22Rv1 (cell line): ENCODE results near the gene OLFM1.
"Not testable (repeated sequence)": the region's sequence is repeated elsewhere in the genome, so short reads cannot be mapped to it uniquely, and the experiment has no call there.

Experiments used
- H3K27ac ChIP-seq: fragments of 450-650 bp; 2 replicates; pipeline ENCODE4 v1.5.1; 2017
- ZFX ChIP-seq: fragments of 450-650 bp; IDR thresholded peaks from 2 replicates; pipeline ENCODE4 v1.6.1; 2017; ENCODE audit warnings: antibody characterized with exemption, borderline replicate concordance
- TF ChIP-seq, protein P1 (sequence below): fragments of 450-650 bp; IDR thresholded peaks from 2 replicates; pipeline ENCODE4 v1.5.1; 2017; ENCODE audit warnings: mild to moderate bottlenecking

Gene OLFM1

DNA sequence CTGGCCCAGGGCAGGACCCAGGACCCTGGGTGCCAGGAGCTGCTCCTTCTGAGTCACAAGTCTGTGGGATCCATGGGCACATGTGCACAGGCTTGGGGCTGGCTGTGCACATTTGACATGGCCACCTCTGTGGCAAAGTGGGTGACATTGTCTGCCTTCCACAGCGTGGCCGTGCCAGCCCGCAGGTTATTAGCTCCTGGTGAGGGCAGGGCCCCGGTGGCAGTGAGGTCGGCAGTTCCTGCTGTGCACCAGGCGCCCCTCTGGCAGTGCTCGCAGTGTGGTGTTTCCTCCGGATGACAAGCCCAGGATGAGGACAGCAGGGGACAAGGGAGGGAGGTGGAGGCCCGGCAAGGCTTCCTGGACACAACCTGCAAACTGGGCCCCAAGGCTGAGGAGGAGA, 60.5 kb downstream of the OLFM1 start:
- H3K27ac ChIP-seq = no peak overlapping the region
- TF ChIP-seq ZFX = no peak
- TF ChIP-seq, protein P1, sequence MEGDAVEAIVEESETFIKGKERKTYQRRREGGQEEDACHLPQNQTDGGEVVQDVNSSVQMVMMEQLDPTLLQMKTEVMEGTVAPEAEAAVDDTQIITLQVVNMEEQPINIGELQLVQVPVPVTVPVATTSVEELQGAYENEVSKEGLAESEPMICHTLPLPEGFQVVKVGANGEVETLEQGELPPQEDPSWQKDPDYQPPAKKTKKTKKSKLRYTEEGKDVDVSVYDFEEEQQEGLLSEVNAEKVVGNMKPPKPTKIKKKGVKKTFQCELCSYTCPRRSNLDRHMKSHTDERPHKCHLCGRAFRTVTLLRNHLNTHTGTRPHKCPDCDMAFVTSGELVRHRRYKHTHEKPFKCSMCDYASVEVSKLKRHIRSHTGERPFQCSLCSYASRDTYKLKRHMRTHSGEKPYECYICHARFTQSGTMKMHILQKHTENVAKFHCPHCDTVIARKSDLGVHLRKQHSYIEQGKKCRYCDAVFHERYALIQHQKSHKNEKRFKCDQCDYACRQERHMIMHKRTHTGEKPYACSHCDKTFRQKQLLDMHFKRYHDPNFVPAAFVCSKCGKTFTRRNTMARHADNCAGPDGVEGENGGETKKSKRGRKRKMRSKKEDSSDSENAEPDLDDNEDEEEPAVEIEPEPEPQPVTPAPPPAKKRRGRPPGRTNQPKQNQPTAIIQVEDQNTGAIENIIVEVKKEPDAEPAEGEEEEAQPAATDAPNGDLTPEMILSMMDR = no peak

DNA sequence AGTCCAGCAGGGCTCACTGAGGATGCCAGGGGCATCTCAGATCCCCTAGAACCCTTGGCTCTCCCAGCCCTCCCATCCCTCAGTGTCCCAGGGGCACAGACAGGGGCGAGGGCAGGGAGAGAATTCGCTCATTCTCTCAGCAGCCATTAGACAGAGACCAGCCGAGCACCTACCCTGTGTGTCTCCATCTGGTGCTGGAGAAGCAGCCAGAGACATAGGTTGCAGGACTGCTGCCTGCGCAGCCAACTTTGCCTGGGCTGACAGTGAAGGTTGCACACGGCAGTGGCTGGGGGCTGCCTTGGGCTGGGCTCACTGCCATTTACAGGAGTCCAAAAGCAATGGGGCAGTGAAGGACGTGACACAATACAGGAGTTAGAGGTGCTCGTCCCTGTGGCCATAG, 60.9 kb downstream of the OLFM1 start:
- H3K27ac ChIP-seq = no peak overlapping the region

DNA sequence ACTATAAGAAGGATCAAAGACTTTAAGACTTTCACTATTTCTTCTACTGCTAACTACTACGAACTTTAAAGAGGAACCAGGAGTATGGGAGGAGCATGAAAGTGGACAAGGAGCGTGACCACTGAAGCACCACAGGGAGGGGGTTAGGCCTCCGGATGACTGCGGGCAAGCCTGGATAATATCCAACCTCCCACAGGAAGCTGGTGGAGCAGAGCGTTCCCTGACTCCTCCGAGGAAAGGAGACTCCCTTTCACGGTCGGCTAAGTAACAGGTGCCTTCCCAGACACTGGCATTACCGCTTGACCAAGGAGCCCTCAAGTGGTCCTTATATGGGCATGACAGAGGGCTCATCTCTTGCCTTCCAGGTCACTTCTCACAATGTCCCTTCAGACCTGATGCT, 62.4 kb downstream of the OLFM1 start:
- not testable (repeated sequence) for H3K27ac ChIP-seq

More for the DNA sequence above, 60.9 kb downstream of the OLFM1 start:
- TF ChIP-seq, protein P1 = no peak
- TF ChIP-seq ZFX = no peak

DNA sequence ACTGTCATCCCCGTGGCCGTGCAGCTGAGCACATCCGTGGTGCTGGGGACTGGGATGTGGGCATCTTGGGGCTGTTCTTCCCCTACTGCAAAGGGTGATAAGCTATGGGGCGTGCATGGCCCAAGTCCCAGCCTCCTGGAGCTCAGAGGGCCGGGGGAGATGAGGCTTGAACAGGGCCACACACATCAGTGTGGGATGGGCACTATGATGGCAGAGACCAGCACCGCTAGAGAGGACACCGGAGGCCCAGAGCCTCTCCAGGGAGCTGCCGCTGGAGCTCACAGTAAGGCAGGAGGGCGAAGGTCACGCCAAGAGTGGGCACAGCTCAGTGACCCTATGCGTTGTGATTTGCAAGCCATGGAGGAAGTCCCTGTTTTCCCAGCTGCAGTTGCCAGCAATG, 63.5 kb downstream of the OLFM1 start:
- TF ChIP-seq, protein P1 = no peak
- no peak overlapping the region for H3K27ac ChIP-seq

DNA sequence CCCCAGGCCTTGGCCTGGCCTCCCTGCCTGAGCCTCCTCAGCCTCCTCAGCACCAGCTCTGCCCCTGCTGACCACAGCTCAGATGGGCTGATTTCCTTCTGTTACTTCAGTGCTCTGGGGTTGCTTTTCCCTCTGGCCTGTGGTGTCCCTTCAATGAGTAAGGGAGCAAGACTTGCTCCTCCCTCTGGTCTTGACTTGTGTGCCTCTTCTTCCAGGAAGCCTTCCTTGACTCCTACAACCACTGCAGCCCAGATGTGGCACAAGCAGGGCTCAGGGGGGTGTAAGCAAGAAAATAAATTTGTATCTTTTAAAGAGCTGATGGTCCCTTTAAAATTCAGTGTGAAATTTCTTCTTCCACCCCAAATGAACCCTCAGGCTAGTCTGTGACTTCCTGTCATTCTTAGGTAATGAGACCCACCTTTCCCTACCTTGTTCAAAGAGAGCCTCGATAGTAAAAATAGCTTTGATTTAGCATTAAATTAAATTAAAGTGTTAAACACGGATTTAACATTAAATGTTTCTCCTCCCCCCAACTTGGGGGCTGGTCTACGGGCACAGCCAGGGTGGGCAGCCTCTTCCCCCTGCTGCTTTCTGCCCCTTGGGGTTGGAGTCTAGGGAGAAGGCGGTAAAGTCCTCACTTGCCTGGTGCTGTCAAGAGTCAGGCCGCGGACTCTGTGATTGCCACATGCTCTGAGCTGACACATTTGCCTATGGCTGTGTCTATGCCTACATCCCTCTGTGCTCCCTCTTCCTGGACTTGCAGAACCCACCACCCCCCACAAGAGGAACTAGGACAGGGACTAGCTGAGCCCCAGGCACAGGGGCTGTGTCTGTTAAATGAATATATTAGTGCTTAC, 64.5 kb downstream of the OLFM1 start:
- TF ChIP-seq ZFX = no peak
- TF ChIP-seq, protein P1 = no peak
- no peak overlapping the region for H3K27ac ChIP-seq

DNA sequence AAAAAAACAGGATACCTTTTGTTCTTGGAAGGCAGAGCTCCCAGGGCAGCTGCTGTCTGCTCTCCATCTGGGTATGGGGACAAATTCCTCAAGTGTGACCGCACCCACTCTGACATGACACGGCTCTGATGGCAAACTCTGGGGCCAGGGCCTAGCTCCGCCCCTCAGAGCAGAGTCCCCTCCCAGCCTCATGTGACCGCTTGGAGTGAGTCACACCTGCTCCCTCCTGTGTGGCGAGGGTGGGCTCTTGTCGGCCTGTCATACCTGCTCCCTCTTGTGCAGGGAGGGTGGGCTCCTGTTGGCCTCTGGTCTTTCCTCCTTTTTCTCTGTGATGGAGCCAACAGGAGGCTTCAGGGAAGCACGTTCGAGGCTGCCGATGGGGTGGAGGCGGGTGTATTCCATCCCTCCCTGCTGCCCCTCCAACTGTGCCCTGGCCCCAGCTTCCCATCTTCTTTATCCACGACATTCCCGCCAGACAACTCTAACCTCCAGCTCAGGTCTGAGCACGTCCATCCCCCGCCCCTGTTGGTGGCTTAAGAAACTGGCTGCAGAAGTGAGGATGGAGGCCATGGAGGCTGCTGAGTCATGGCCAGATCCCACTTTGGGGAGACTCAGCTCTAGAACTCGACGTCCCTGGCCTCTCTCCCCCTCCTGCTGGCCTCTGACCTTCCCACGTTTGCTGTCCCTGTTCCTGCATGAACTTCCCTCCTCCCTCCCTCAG, 65.3 kb downstream of the OLFM1 start:
- H3K27ac ChIP-seq = no peak overlapping the region
- TF ChIP-seq, protein P1 = no peak
- TF ChIP-seq ZFX = no peak

DNA sequence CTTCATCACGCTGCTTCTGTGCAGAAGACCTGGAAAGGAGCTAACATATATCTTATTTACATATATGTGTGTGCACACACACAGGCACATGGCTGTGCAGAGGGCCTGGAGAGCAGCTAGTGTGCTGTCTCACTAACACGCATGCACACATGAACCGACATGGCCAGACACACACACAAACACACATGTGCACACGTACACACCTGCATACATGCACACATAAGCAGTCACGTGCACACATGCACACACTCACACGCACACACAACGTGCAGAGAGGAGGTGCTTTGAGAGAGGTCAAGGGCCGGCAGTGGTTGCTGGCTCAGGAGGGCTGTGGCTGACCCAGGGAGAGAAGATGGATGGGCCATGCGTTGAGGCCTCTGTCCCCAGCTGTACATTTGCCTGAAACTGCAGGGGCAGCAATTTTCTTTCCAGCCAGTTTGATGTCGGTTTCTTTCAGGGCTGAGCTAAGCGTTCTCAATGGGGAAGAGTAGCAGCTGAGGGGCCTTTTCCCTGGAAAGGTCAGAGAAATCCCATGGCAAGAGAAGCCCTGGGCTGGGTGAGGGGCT, 66.7 kb downstream of the OLFM1 start:
- TF ChIP-seq, protein P1 = no peak
- no peak for TF ChIP-seq ZFX
- H3K27ac ChIP-seq = no peak overlapping the region
